GM19452 (cell line): Measurements from ENCODE around the gene HES1.
A peak's percentile ranks its signal among the peaks of the same experiment; 100 is the strongest.
"Not testable (repeated sequence)": the region's sequence is repeated elsewhere in the genome, so short reads cannot be mapped to it uniquely, and the experiment has no call there.

Source experiments
- ATAC-seq: cut with Tn5 transposase; IDR thresholded peaks from one replicate; pipeline ENCODE4 v1.9.1; 2021; ENCODE audit not compliant: unreplicated experiment

Gene HES1

GRCh38 chr3:194124193-194124592 is 11.8 kb upstream of the HES1 start:
- ATAC-seq = no peak

- no peak for ATAC-seq
Measured at GRCh38 chr3:194125442-194125841, 10.5 kb upstream of the HES1 start.

- no peak for ATAC-seq
Measured at GRCh38 chr3:194126790-194127189, 9.2 kb upstream of the HES1 start.

GRCh38 chr3:194128202-194128918 is 7.6 kb upstream of the HES1 start:
- ATAC-seq = no peak

GRCh38 chr3:194128919-194129295 is 7.0 kb upstream of the HES1 start:
- not testable (repeated sequence) for ATAC-seq

GRCh38 chr3:194129581-194130133 is 6.3 kb upstream of the HES1 start:
- no peak for ATAC-seq

GRCh38 chr3:194130188-194130587 is 5.8 kb upstream of the HES1 start:
- no peak for ATAC-seq

GRCh38 chr3:194130807-194131589 is 5.0 kb upstream of the HES1 start:
- ATAC-seq = peak; percentile 49

GRCh38 chr3:194132465-194133286 is 3.3 kb upstream of the HES1 start:
- ATAC-seq = no peak

GRCh38 chr3:194133661-194134230 is 2.2 kb upstream of the HES1 start:
- ATAC-seq = no peak

- peak; percentile 11 for ATAC-seq
Measured at GRCh38 chr3:194134231-194134756, 1.7 kb upstream of the HES1 start.

GRCh38 chr3:194134757-194135515 is 1.0 kb upstream of the HES1 start:
- ATAC-seq = peak; percentile 36

- no peak for ATAC-seq
Measured at GRCh38 chr3:194135516-194135805, 487 bp upstream of the HES1 start.

- ATAC-seq = no peak
Measured at GRCh38 chr3:194136519-194137007, 615 bp downstream of the HES1 start.

GRCh38 chr3:194137008-194137505 is 1.1 kb downstream of the HES1 start:
- no peak for ATAC-seq

- peak; percentile 48 for ATAC-seq
Measured at GRCh38 chr3:194137506-194138474, 1.8 kb downstream of the HES1 start.

GRCh38 chr3:194138732-194139070 is 2.8 kb downstream of the HES1 start:
- ATAC-seq = no peak

GRCh38 chr3:194139071-194139813 is 3.3 kb downstream of the HES1 start:
- ATAC-seq = no peak
